A549 (cell line): ENCODE data around the gene EBF4. TPM values are rescaled to one million over a fixed set of nuclear protein-coding genes. Genes with fewer than 3 reads are reported as not detected.
A peak's percentile ranks its signal among the peaks of the same experiment; 100 is the strongest.

Experiments used
- ATAC-seq, 2 experiments: fragments of 200-7000 bp in 1 of 2; fragments of >200 bp in 1 of 2; cut with Nextera tagmentation in 1 of 2; cut with Tn5 transposase in 1 of 2; 3 replicates each; pipeline versions ENCODE4 v1.8.0 to v1.9.1; 2018 to 2020; ENCODE audit warnings: mild to moderate bottlenecking in 1 of 2, moderate library complexity in 1 of 2
- CTCF ChIA-PET: fragments of 300-600 bp; sonication (Branson Sonifier 250); formaldehyde crosslinking; extraction: SDS; loops from one replicate; lab custom pipeline; 2021; ENCODE audit warnings: antibody characterized with exemption, inconsistent platforms; lab: Yijun Ruan, JAX
- POLR2A ChIA-PET: fragments of 350-600 bp; formaldehyde crosslinking; extraction: SDS; loops from one replicate; lab custom pipeline; 2021; ENCODE audit warnings: antibody characterized with exemption, inconsistent platforms; lab: Yijun Ruan, JAX
- DNase-seq, 2 experiments: peaks; one replicate each; pipeline versions ENCODE4 v3.0.0 to v3.0.0-alpha.2; 2011 to 2016; ENCODE audit warnings: low read depth in 1 of 2, low spot score in 1 of 2
- FAIRE-seq: peaks from 2 replicates; lab custom pipeline; 2011; peaks lifted over from hg19 to GRCh38; lab: Jason Lieb, UNC
- H3K27ac ChIP-seq, 2 experiments: fragments of >200 bp; sonication (Bioruptor Twin); formaldehyde crosslinking; 3 replicates each; pipeline ENCODE4 v1.5.1; 2016 to 2017
- H3K4me1 ChIP-seq: fragments of >200 bp; sonication (Bioruptor Twin); formaldehyde crosslinking; 3 replicates; pipeline ENCODE4 v1.6.1; 2016
- H3K4me2 ChIP-seq: fragments of >200 bp; sonication (Bioruptor Twin); formaldehyde crosslinking; 3 replicates; pipeline ENCODE4 v1.6.1; 2016
- H3K4me3 ChIP-seq: fragments of >200 bp; sonication (Bioruptor Twin); formaldehyde crosslinking; 3 replicates; pipeline ENCODE4 v1.5.1; 2016
- H3K9me3 ChIP-seq: fragments of >200 bp; sonication (Bioruptor Twin); formaldehyde crosslinking; 3 replicates; pipeline ENCODE4 v1.6.1; 2016
- ATOH8 ChIP-seq: fragments of 250-450 bp; sonication (Bioruptor Pico); IDR thresholded peaks from 2 replicates; pipeline ENCODE4 v1.5.0; 2020; ENCODE audit warnings: low read depth, mild to moderate bottlenecking, moderate library complexity
- BHLHE40 ChIP-seq: IDR thresholded peaks from 2 replicates; pipeline ENCODE4 v1.6.1; 2012; ENCODE audit warnings: low read depth, low read length, inconsistent platforms
- CBX8 ChIP-seq: fragments of 200-600 bp; sonication (generic); IDR thresholded peaks from 2 replicates; pipeline ENCODE4 v1.6.1; 2016
- EHF ChIP-seq: fragments of 250-450 bp; sonication (Bioruptor Pico); IDR thresholded peaks from 2 replicates; pipeline ENCODE4 v1.5.0; 2020; ENCODE audit warnings: mild to moderate bottlenecking
- FOXS1 ChIP-seq: fragments of 250-450 bp; sonication (Bioruptor Pico); IDR thresholded peaks from 2 replicates; pipeline ENCODE4 v1.5.0; 2020; ENCODE audit warnings: mild to moderate bottlenecking, moderate library complexity
- HDAC2 ChIP-seq: fragments of 200-600 bp; sonication (generic); IDR thresholded peaks from 2 replicates; pipeline ENCODE4 v1.6.1; 2016
- HES2 ChIP-seq: fragments of >200 bp; sonication (Bioruptor Twin); formaldehyde crosslinking; IDR thresholded peaks from 2 replicates; pipeline ENCODE4 v1.6.1; 2016
- HEYL ChIP-seq: fragments of 250-450 bp; sonication (Bioruptor Pico); IDR thresholded peaks from 2 replicates; pipeline ENCODE4 v1.8.0; 2021; ENCODE audit warnings: mild to moderate bottlenecking, moderate library complexity
- HMGXB4 ChIP-seq: fragments of 250-450 bp; sonication (Bioruptor Pico); IDR thresholded peaks from 2 replicates; pipeline ENCODE4 v1.5.0; 2021; ENCODE audit warnings: mild to moderate bottlenecking, moderate library complexity, borderline replicate concordance
- HOXB5 ChIP-seq: fragments of 250-450 bp; sonication (Bioruptor Pico); IDR thresholded peaks from 2 replicates; pipeline ENCODE4 v1.5.0; 2020; ENCODE audit warnings: mild to moderate bottlenecking, moderate library complexity
- NFE2L2 ChIP-seq: fragments of 150-350 bp; conservative IDR thresholded peaks from 2 replicates; pipeline ENCODE4 v1.6.1; 2014; ENCODE audit warnings: low read length
- NPAS2 ChIP-seq: fragments of 250-450 bp; sonication (Bioruptor Pico); IDR thresholded peaks from 2 replicates; pipeline ENCODE4 v1.8.0; 2022; ENCODE audit warnings: mild to moderate bottlenecking, moderate library complexity, borderline replicate concordance
- RAD21 ChIP-seq, 2 experiments: fragments of >200 bp in 1 of 2; sonication (Bioruptor Twin) in 1 of 2; formaldehyde crosslinking in 1 of 2; IDR thresholded peaks in 1 of 2; conservative IDR thresholded peaks in 1 of 2; 2 replicates in 1 of 2; 3 replicates in 1 of 2; pipeline ENCODE4 v1.6.1; 2012 to 2018; ENCODE audit warnings: inconsistent platforms in 1 of 2
- TP53 ChIP-seq: fragments of 250-450 bp; sonication (Bioruptor Pico); IDR thresholded peaks from 2 replicates; pipeline ENCODE4 v1.5.0; 2021; ENCODE audit warnings: mild to moderate bottlenecking, moderate library complexity
- ZC3H11A ChIP-seq: fragments of 450-650 bp; IDR thresholded peaks from 2 replicates; pipeline ENCODE4 v1.6.1; 2014; ENCODE audit warnings: antibody characterized with exemption, mild to moderate bottlenecking
- WGBS: methylation state at CpG from one replicate; pipeline ENCODE4 v1.1.6; 2017; ENCODE audit errors: missing lambda C conversion rate; 5-methylcytosine and 5-hydroxymethylcytosine counted together
- polyA plus RNA-seq, 4 experiments: library from polyadenylated mRNA; depleted of rRNA in 3 of 4; stranded (reverse); fragments of >200 nt; fragmentation: RNase III in 1 of 4; extraction: RNeasy Plus Mini Kit Qiagen cat#74134 plus additional on column Dnase treatment in 1 of 4; gene quantifications; 2 replicates in 3 of 4; 3 replicates in 1 of 4; pipeline ENCODE4 v1.2.3, GENCODE V29; 2011 to 2017
- TF ChIP-seq, protein P1 (sequence below): fragments of >200 bp; sonication (Bioruptor Twin); formaldehyde crosslinking; IDR thresholded peaks from 3 replicates; pipeline ENCODE4 v1.5.1; 2016
- TF ChIP-seq, protein P2 (sequence below): IDR thresholded peaks from 2 replicates; pipeline ENCODE4 v1.6.1; 2012; ENCODE audit warnings: low read depth, borderline replicate concordance

The EBF4 gene
- polyA plus RNA-seq, 2 of the 4 experiments (the other 2 are of a cell fraction): 2.2 to 3.2 TPM

GRCh38 chr20:2691663-2692035 lies 931 bp upstream of the EBF4 start:
- H3K4me3 ChIP-seq: peak overlapping the region; percentile 88; the same call in 1 of the 3 replicates
- DNase-seq: no peak
- no peak for TF ChIP-seq FOXS1
- TF ChIP-seq, protein P1, sequence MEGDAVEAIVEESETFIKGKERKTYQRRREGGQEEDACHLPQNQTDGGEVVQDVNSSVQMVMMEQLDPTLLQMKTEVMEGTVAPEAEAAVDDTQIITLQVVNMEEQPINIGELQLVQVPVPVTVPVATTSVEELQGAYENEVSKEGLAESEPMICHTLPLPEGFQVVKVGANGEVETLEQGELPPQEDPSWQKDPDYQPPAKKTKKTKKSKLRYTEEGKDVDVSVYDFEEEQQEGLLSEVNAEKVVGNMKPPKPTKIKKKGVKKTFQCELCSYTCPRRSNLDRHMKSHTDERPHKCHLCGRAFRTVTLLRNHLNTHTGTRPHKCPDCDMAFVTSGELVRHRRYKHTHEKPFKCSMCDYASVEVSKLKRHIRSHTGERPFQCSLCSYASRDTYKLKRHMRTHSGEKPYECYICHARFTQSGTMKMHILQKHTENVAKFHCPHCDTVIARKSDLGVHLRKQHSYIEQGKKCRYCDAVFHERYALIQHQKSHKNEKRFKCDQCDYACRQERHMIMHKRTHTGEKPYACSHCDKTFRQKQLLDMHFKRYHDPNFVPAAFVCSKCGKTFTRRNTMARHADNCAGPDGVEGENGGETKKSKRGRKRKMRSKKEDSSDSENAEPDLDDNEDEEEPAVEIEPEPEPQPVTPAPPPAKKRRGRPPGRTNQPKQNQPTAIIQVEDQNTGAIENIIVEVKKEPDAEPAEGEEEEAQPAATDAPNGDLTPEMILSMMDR: no peak
- no peak for TF ChIP-seq NFE2L2
- TF ChIP-seq, protein P2, sequence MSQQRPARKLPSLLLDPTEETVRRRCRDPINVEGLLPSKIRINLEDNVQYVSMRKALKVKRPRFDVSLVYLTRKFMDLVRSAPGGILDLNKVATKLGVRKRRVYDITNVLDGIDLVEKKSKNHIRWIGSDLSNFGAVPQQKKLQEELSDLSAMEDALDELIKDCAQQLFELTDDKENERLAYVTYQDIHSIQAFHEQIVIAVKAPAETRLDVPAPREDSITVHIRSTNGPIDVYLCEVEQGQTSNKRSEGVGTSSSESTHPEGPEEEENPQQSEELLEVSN: no peak
- no peak for TF ChIP-seq ATOH8 (CRISPR knock-in tag)
- TF ChIP-seq HOXB5 (CRISPR knock-in tag): no peak
- TF ChIP-seq HEYL (CRISPR knock-in tag): no peak
- ChIA-PET POLR2A (no interaction called here), CTCF (interaction anchor here (0.6 to 1.1 kb wide), 6 partner anchors 15 to 641 kb away, joined by 3 to 4 read pairs (median 3); no protein-coding TSS in a partner anchor)
- 88% methylated on average over 10 of the region's 10 CpGs for WGBS
- H3K9me3 ChIP-seq: no peaks in the 10 kb centered on the region
- no peak overlapping the region for H3K27ac ChIP-seq
- peaks cover 8% of the 10 kb centered on the region; the same call in 1 of the 3 replicates for H3K4me1 ChIP-seq
- FAIRE-seq: no peak
- peak overlapping the region; percentile 90 for H3K4me2 ChIP-seq
- ATAC-seq: peak in 1 of 2 experiments; percentile 10; a peak in 3 of 6 replicates

DNA sequence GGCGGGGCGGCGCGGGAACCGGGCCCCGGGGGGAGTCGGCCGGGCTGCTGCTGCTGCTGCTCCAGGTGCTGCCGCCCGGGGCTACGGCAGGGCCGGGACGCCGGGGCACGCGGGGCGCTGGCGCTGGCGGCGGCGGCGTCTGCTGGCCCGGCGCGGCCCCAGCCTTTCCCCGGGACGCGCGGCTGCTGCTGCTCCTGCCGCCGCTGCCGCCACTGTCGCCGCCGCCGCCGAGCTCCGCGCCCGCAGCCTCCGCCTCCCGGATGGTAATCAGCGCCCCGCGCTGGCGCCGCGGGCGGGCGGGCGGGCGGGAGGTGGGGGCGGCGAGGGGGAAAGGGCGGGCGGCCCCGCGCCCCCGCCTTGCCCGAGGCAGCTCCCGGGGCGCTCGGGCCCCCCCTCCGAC lies 306 bp downstream of the EBF4 start:
- Histone ChIP-seq H3K4me3 (peak overlapping the region; percentile 88), H3K27ac (peak overlapping the region; percentile 23 to 86), H3K9me3 (no peaks in the 10 kb centered on the region), H3K4me1 (peaks cover 8% of the 10 kb centered on the region; the same call in 1 of the 3 replicates), H3K4me2 (peak overlapping the region; percentile 90)
- ATAC-seq: peak in 1 of 2 experiments; percentile 35; a peak in 3 of 6 replicates
- WGBS: no CpG with 5 or more reads among the region's 64 CpGs
- ChIA-PET POLR2A (interaction anchor here (1.3 to 2.0 kb wide), 2 partner anchors 41 to 222 kb away, joined by 4 to 5 read pairs; partner anchors contain the start of genes NOP56 and SNRPB), CTCF (interaction anchor here (1.1 to 2.0 kb wide), 6 partner anchors 9 to 171 kb away, joined by 3 to 9 read pairs (median 5); no protein-coding TSS in a partner anchor)
- no peak for FAIRE-seq
- peak in 1 of 2 experiments; percentile 33 for DNase-seq
- TF ChIP-seq BHLHE40 (no peak), RAD21 (conservative IDR thresholded peaks at IDR 0.05 in 1 of 2, IDR thresholded peaks at IDR 0.05 in 1 of 2) (no peak), HES2 (no peak), NPAS2 (CRISPR knock-in tag) (no peak), HDAC2 (no peak), CBX8 (no peak), EHF (no peak), ZC3H11A (no peak), HMGXB4 (CRISPR knock-in tag) (no peak), TP53 (no peak)
- TF ChIP-seq, protein P1: no peak
